Activated CD4-positive, CD25-positive, alpha-beta regulatory T cell treated with anti-CD3 and anti-CD28 coated beads, Interleukin-2, amount 50 U/mL, for 72 hours (primary cell): Measurements from ENCODE around the gene PCDH9.

Experiments
- DNase-seq: peaks from one replicate; pipeline ENCODE4 v3.0.0; 2021

Gene PCDH9

DNA sequence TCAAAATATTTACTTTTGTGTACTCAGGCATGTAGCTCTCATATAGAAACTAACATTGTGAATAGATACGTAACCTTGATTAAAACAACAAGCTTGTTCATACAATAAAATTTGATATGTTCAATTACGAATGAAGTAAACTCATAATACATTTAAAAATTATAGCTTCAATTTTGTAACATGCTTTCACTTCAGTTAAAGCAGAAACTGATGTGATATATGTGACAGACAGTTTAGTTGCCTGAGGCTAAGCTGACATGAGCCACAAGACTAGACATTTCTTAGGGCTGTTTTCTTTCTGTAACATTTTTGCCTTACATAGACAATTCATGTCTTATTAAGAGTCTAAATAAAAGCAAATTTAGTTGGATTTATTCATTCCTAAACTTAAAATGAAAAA lies 526.0 kb downstream of the PCDH9 start:
- no peak for DNase-seq

DNA sequence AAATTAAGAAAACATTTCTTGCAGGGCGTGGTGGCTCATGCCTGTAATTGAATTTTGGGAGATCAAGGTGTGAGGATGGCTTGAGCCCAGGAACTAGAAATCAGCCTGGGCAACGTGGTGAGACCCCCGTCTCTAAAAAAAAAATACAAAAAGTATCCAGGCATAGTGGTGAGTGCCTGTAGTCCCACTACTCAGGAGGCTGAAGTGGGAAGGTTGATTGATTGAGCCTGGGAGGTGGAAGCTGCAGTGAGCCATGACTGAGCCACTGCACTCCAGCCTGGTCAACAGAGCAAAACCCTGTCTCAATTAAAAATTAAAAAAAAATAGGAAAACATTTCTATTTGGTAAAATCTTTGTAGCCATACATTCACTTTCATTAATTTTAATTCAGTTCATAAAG lies 526.5 kb downstream of the PCDH9 start:
- no peak for DNase-seq

DNA sequence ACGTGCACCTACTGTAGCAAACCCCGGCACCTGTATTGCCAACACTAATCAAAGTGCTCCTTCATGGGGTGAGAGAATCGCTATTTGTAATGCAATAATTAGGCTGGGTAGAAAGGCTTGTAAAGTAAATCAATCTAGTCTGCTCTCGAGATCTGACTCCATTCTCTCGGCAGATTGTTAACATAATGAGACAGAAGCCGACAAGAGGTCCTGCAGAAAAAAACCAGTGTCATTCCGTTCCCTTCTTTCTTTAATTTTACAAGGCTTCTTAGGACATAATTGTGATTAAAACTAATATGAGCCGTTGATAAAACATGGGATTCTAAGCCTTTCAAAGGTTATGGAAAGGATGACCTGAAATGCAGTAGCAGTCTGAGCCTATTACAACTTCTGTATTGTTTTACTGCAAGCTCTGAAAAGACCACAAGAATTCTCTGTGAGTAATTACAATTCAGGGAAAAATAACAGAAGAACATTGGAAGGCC lies 530.0 kb downstream of the PCDH9 start:
- no peak for DNase-seq

DNA sequence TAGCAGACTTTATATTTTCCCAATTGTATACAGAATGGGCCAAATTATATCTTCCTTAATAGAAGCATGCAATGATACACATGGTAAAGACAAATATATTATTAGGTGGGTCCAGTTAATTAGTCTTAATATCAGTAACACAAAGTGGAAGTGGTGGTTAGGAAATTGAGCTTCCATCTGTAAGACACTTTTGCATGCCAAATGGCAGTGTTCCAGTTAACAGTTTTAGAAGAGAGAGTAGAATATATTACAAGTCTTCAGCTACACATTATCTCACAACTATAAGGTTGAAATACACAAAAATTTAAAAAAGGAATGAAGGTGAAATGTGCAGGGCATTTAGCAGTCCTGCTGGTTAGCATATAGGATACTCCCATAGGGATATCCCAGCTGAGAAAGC lies 536.5 kb downstream of the PCDH9 start:
- DNase-seq: no peak

DNA sequence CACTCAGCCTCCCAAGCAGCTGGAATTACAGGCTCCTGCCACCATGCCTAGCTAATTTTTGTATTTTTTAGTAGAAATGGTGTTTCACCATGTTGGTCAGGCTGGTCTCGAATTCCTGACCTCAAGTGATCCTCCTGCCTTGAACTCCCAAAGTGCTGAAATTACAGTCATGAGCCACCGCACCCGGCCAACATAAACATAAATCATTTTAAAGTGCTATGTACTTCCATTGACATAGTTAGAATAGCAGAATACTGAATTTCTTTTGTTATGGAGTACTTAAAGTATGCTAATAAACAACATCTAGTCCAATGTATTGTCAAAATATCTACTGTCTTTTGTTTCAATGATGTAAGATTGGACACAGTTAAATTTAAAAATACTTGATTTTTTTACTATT lies 539.0 kb downstream of the PCDH9 start:
- DNase-seq: no peak

DNA sequence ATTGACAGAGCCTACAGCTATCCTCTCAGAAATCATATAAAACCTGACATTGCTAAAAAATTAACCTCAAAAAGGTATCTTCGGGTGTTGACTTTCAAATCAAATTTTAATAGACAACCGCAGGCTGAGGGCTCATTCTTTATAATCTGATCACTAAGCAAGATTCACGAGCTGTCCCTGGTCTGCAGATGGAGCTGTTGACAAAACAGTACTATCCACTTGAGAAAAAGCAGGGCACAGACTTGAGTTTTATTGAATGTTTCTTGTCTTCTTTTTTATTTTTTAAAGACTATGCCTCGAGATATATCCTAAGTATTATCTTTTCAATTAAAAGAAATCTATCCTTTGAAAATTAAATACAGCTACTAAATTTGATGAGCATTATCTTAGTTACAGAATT lies 540.5 kb downstream of the PCDH9 start:
- no peak for DNase-seq

DNA sequence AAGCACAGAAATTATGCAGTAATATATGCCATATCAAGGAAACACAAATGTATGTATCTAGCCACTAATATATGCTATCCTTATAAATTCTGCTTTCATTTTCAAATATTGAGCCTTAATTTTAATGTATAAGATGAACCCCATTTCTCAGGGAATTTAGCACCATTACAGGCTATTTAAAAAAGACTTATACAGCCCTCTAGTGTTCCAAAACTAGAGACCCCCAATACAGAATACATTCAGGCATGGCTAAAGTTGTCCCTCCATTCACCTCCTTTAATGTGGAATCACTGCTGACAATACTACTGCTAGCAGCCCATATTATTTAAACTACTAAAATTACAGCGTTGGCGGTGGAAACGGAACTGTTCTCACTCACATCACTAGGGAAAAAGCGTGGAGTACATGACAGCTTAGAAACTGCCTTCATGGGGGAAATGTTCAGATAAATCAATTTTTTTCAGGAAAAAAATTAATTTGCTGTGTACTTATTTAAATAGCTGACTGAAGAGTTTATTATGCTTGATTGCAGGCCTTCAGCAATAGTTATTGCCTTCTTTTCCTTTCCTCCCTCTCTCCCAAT lies 541.0 kb downstream of the PCDH9 start:
- DNase-seq: no peak

DNA sequence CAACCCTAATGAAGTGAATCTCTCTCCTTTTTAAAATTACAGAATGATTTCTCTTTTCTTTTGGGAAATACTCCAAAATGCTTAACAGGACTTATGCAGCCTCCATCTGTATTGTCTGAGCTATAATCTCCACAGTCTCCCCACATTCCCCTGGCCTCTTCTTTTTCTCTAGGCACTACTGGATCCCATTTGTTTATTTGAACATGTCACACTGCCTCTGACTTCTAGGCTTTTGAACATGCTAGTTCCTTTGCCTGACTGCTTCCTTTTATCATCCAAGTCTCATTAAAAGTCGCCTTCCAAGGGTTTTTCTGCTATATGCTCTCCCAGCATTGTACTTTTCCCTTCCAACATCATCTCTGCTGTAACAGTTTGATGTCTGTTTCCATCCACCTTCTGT lies 548.7 kb downstream of the PCDH9 start:
- no peak for DNase-seq

DNA sequence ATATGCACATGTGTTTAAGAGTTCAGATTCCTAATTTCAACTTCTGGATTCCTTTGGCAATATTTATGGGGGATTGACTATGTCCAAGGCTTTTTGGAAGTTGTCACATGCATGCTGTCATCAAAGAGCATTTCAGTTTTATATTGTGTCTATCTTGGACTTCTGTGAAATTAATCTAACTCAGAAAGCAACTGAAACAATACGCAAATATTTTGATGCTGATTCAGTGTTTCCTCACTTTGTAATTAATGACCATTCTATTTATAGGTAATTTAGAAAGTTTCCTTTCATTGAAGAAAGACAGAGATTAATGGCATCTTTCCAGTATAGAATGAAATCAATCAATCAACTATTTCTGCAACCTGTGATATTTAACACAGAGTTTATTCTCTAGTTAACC lies 550.1 kb downstream of the PCDH9 start:
- no peak for DNase-seq

DNA sequence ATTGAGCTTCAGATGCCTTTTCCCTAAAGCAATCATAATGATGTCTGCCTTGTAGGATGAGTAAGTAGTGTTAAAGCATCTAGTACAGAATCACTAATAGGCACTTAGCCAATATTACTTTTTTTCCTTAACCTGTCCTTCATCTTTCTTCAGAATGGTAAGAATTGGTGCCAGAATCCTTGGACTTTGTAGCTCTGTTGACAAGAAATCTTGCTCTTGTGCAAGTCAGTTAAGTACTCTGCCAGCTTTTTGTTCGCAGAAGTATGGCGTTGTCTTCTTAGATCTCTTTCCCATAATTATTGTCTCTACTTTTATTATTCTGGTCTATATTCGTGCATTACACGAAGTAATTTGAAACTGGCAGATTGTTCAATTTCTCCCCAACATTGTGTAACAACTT lies 554.5 kb downstream of the PCDH9 start:
- DNase-seq: no peak

DNA sequence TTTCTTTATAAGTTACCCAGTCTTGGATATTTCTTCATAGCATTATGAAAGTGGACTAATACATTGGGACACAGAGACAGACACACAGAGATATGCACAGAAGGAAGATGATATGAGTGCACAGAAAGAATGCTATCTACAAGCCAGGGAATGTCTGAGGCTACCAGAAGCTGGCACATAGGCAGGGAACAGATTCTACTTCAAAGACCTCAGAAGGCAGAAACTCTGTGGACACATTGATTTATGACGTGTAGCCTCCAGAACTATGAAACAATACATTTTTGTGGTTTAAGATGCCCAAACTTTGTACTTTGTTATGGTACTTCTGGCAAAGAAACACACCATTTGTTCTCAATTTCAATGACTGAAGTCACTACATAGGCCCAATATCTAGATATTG lies 556.7 kb downstream of the PCDH9 start:
- no peak for DNase-seq

DNA sequence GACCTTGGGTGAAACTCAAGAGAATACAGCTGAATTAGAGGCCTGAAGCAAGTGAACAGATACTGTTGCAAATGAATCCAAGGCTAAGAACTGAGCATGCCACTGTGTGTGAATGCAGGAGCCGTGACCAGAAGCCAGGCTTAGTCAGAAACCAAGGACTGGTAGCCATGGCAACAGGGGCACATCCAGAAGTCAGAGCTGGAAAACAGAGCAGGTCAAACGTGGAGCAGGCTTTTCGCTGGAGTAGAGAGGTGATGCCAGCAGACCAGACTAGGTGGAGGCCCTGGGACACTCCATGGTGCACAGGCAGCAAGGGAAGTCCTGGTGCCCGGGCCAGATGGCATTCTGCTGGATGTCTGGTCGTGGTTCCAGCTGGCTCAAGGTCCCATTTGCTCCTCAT lies 564.1 kb downstream of the PCDH9 start:
- no peak for DNase-seq

DNA sequence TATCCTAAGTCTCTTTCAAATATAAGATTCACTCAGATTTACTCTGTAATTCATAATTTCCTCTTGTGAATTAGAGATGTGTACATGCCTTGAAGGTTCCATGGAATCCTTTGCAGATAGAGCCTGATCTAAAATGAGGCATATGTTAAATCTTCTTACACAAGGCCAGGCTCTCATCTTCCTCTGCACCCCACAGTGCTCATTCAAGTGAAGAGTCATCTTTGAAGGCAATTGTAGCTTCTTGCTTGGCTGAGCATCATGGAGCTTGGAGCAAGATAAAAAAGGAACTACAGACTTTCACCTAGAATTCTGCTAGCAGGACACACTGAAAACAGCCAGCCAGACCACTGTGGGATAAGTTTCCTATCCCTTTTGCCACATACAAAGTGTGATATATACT lies 566.4 kb downstream of the PCDH9 start:
- DNase-seq: no peak

DNA sequence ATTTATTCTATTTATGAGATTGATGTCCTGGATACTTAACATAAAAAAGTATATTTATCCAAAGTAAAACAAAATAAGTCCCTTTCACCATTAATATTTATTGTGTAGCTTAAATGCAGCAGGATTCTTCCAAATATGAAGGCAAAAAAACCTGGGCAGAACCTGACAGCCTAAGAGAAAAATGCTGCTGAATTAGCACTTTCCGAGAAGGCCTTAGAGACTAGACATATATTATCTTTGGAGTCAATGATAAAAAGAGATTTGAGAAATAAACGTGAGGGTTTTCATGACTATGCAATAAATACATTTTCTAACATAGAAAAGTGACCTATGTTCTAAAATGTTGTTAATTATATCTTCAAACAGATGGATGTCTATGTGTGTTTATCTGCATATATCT lies 566.9 kb downstream of the PCDH9 start:
- DNase-seq: no peak

DNA sequence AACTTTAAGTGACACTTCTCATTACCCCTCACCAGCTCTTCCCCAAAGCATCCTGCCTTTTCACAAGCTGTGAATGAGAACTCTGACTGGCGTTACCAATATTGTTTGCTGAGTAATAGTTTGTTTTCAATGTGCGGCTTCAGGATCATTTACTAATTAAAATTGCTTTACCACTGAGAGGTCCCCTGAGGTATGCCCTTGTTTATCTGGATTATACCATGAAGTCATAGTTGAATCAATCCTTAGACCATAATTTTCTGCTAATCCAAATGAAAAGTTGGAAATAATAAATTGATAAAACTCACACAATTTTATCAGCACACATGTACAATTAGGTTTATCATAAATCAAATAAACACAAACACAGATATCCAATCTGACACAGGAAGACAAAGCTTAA lies 568.8 kb downstream of the PCDH9 start:
- DNase-seq: no peak

DNA sequence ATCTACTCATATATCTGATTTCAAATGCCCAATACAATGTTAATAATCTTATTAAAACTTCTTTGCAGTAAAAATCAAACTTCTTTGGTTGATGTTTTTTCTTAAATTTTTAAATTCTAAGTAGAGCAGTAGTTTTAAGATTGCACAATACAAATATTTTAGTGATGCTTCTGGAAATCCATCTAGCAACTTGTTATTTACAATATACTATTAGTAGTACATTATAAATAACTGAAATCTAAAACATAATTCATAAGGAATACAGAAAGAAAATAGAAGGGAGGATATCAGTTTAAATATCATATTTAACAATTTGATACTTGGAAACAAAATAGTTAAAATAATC lies 569.7 kb downstream of the PCDH9 start:
- no peak for DNase-seq

DNA sequence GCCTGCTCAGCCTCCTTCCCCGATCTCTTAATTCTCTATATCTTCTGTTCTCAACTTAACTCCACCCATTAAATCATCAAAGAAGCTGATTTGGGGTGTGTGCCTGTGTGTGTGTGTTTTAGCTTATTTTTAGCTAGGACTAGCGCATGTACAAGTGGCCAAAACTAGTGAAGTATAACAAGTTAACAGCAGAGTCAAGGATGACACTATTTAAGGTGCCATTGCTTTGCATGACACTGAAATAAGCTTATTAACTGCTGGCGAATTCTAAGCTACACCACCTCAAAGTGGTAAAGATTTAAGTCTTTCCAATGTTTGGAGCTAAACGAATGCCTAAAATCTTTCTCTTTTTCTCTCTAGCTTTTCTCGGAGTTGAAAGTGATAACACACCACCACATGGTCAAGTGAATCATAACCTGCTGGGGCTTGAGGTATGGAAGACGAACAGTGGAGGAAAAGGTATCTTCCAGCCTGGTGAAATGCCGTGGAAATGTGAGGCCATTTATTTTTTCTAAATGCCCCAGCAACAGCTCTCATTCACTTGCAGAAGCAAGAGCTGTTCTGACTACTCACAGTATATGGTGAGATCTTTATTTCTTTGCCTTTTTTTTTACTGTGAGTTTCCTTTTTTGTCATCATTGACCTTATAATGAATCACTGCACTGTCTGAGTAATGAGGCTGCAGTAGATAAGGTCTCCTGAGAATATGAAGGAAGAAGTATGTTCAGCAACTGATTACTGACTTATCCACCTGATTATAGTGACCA lies 570.3 kb downstream of the PCDH9 start:
- no peak for DNase-seq

DNA sequence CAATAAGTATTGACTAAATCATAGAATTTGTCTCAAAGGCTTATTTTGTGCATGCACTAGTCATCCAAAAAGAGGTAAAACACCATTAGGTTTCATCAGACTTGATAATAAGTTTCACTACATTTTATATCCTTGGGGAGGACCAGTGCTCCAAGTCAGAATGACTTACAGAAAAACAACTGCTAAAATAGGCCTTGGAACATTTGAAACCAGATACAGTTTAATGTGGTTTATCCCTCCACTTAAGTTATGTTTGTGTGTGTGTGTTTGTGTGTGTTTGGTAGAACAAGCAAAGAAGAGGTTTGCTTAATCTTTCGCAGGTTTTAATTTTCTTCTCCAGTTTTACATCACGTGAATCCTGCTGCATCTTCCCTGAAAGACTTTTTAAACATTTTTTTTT lies 570.9 kb downstream of the PCDH9 start:
- no peak for DNase-seq

DNA sequence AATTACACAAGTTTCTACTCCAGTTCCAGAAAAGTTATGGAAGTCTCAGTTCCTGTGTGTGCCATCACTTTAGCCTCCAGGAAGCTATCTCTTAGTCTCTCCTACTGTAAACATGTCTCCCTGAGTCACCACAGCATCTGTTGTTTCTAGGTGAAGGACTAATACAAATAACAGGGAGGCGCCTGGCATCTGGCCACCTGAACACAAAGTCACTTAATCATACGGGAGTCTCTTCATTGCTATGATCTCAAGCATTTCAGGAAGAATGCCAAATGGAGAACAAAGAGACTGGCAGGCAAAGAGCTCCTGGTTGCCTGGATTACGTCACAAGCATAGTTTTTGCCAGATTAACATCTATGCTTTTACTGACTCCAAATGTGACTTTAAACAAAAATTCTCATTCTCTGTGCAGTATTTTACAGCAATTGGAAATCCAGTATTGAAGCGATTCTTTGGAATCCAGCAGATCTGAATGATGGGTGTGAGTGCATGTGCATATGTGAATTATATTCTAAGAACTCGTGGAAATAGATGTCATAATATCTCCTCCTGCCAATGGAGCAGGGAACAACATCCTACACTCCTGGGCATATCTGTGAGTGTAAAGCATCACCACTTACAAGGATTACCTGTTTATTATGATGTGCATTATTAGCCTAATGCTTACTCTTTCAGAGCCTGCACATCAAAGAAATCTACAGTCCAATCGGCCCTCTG lies 572.8 kb downstream of the PCDH9 start:
- no peak for DNase-seq

DNA sequence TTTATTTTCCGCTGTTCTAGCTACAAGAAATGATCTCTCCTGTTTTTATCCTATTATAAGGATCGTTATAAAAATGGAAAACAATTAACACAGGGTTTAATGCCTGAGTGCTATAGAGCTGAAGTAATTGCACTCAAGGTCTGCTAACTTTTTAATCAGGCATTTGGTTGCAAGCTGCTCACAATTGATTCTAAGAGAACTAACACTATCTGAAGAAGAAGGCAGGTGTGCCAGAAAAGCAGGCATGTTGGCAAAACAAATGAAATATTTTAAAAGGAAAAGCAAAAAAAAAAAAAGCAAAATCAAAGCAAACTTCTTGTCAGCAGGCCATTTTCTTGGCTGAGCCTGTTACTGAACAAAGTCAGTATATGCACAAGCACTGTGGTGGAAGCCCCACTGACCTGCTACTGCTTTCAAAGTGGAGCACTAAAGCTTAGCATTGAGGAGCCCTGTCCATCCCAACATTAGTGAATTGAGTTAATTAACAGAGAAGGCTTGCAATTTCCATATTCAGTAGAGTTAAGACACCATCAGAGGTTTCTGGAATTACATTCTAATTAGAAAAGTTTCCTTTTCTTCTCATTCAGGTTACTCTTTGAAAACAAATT lies 574.2 kb downstream of the PCDH9 start:
- DNase-seq: no peak

DNA sequence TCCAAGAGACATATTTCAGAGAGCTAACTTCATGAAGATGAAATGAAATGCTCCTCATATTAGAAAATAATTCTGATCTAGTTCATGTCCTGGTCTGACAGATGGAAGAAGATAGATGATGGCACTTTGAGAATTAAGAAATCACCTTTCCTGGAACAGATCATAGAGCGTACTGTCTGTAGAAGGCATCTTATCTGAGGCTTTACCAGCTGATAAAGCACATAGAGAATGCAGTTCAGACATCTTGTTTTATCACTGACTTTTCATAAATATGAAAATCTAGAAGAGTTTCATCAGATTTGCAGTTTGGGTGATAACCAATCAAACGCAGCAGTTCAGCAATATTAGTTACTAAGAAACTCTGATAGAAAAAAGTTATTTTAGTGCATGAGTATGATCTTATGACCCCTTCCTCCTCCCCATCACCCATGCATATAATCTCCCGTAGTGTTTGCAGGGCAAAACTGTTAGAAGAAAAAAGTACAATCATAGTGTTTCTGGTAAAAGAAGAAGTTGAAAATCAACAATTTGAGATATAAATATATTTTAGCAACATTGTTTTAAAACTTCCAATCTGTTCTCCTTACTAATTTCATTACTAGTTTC lies 585.2 kb downstream of the PCDH9 start:
- DNase-seq: no peak

DNA sequence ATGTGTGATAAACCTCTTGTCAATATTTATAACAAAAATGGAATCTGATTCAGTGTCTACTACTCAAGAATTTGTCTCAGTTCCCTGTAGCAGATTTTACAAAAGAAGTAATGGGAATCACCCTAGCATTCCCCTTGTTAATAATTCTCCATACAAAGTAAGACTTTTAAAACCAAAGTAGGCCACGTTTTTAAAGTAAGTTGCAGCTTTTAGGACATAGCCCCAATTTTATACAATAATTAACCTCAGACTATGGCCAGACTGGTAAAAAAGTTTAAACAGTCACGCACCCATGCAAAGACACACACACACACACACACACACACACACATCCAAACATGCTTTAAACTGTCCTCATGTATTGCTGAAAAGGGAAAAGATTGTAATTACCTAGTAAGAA lies 589.9 kb downstream of the PCDH9 start:
- no peak for DNase-seq

DNA sequence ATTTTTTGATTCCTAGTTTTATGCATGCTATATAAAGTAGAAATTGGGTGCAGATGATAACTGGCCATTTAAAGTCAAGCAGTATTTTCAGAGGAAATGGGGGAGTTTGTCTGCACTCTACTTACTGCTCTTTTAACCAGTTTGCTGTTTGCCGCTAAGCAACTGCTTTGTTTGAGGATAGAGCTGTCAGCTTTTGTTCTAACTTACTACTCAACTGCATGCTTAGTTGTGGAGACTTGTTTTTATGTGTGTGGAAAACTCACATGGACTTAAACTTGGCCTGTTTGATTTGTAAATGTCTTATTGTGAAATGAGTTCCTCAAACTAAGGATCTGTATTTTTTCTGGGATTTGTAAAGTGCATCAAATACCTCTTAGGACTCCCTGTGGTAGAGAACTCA lies 591.1 kb downstream of the PCDH9 start:
- no peak for DNase-seq

DNA sequence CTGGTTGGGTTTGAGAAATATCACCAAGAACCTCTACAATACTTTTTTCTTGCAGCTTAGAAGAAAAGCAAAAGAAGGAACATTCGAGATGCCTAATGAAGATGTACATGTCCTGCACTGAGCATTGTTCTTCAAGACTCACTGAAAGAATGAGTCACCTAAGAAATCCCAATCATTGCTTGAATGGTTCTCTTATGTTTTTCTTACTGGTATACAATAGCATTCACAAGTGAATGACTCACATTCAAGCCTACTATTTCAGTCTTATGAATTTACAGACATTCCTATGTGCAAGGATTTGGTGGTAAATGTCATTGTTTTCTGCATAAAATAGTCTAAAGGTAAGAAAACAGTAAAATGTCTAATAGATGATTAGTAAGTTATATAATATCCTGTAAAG lies 594.6 kb downstream of the PCDH9 start:
- no peak for DNase-seq
